ENCODE results near the gene PAN3. TPM values are rescaled to one million over a fixed set of nuclear protein-coding genes. Genes with fewer than 3 reads are reported as not detected.

Gene PAN3
- total and polyA plus RNA-seq, 2 experiments from 2014 or later, result 7.8 to 25.1 TPM

DNA sequence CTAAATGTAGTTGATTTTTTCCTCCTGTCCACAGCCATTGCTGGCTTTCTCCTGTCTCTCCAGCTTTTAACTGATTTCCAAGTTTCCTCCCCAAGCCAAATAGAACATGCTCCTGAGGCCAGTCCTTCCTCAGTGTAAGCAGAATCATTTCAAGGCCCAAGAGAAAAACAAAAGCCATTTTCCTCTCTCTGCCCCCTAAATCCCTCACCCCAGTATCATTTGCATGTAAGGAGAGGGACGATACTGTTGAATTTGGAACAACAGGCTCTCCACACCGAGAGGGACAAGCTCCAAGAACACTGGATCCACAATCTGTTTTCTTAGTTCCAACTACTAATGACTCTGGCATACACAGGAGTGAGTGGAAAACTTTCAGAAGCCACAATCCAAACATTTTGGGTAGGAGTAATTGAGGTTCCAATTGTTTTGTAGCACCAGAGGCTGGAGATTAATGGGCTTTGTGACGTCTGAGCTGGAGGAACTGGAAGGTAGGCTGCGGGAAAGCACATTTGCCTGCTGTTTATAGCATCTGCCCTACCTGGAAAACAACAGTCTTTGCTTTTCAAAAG, 199.7 kb downstream of the PAN3 start:
- DNase-seq (ENCODE audit: low read depth in 1 of 2, low spot score in 1 of 2), result no peak
- H3K9me3 ChIP-seq (ENCODE audit: low read depth), result no peaks in the 10 kb centered on the region
- H3K4me3 ChIP-seq, result no peak overlapping the region
- H3K36me3 ChIP-seq, result no peaks in the 10 kb centered on the region
- H3K27ac ChIP-seq, result no peak overlapping the region
- TF ChIP-seq, protein P1, sequence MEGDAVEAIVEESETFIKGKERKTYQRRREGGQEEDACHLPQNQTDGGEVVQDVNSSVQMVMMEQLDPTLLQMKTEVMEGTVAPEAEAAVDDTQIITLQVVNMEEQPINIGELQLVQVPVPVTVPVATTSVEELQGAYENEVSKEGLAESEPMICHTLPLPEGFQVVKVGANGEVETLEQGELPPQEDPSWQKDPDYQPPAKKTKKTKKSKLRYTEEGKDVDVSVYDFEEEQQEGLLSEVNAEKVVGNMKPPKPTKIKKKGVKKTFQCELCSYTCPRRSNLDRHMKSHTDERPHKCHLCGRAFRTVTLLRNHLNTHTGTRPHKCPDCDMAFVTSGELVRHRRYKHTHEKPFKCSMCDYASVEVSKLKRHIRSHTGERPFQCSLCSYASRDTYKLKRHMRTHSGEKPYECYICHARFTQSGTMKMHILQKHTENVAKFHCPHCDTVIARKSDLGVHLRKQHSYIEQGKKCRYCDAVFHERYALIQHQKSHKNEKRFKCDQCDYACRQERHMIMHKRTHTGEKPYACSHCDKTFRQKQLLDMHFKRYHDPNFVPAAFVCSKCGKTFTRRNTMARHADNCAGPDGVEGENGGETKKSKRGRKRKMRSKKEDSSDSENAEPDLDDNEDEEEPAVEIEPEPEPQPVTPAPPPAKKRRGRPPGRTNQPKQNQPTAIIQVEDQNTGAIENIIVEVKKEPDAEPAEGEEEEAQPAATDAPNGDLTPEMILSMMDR (IDR thresholded peaks at IDR 0.05; ENCODE audit: low read depth, low read length), result no peak
- peaks cover 27% of the 10 kb centered on the region for H3K4me1 ChIP-seq (ENCODE audit: low read depth)
- no peaks in the 10 kb centered on the region for H3K27me3 ChIP-seq

- no peaks in the 10 kb centered on the region for H3K9me3 ChIP-seq (ENCODE audit: low read depth)
- H3K36me3 ChIP-seq, result no peaks in the 10 kb centered on the region
- no peak for DNase-seq (ENCODE audit: low read depth in 1 of 2, low spot score in 1 of 2)
- no peak overlapping the region for H3K4me3 ChIP-seq
- TF ChIP-seq, protein P1 (IDR thresholded peaks at IDR 0.05; ENCODE audit: low read depth, low read length), result no peak
- H3K27me3 ChIP-seq, result no peaks in the 10 kb centered on the region
- no peak overlapping the region for H3K27ac ChIP-seq
- peaks cover 27% of the 10 kb centered on the region for H3K4me1 ChIP-seq (ENCODE audit: low read depth)
Measured at GRCh38 chr13:28338742-28339141, 200.4 kb downstream of the PAN3 start.

GRCh38 chr13:28339419-28339818, 201.1 kb downstream of the PAN3 start:
- Histone ChIP-seq H3K9me3 (ENCODE audit: low read depth) (no peaks in the 10 kb centered on the region), H3K36me3 (no peaks in the 10 kb centered on the region), H3K27ac (no peak overlapping the region), H3K4me3 (no peak overlapping the region), H3K27me3 (no peaks in the 10 kb centered on the region), H3K4me1 (ENCODE audit: low read depth) (peaks cover 32% of the 10 kb centered on the region)
- DNase-seq (ENCODE audit: low read depth in 1 of 2, low spot score in 1 of 2), result no peak
- TF ChIP-seq, protein P1 (IDR thresholded peaks at IDR 0.05; ENCODE audit: low read depth, low read length), result no peak

GRCh38 chr13:28340272-28340793, 202.0 kb downstream of the PAN3 start:
- Histone ChIP-seq H3K36me3 (no peaks in the 10 kb centered on the region), H3K4me3 (no peak overlapping the region), H3K27me3 (no peaks in the 10 kb centered on the region), H3K4me1 (ENCODE audit: low read depth) (peaks cover 31% of the 10 kb centered on the region), H3K9me3 (ENCODE audit: low read depth) (no peaks in the 10 kb centered on the region), H3K27ac (no peak overlapping the region)
- DNase-seq (ENCODE audit: low read depth in 1 of 2, low spot score in 1 of 2), result no peak
- TF ChIP-seq, protein P1 (IDR thresholded peaks at IDR 0.05; ENCODE audit: low read depth, low read length), result no peak

DNA sequence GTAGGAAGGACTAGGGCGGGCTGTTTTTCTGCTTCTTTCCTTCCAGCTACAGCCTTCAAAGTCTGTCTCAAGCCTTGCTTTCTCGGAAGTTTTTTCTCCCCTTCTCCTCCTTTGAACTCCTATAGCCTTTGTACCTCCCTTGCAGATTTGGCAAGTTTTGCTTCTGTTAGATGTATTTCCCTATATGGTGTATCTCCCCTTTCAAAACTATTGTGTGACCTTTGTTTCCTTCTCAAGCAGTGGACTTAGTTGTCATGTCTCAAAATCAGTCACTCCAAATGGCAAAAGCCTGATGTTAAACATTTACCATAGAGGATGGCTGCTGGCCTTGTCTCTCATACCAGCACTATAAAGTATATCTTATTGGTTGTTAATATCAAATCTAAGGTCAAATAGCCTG, 203.9 kb downstream of the PAN3 start:
- Histone ChIP-seq H3K36me3 (no peaks in the 10 kb centered on the region), H3K27ac (no peak overlapping the region), H3K4me1 (ENCODE audit: low read depth) (peaks cover 18% of the 10 kb centered on the region), H3K9me3 (ENCODE audit: low read depth) (no peaks in the 10 kb centered on the region), H3K27me3 (no peaks in the 10 kb centered on the region), H3K4me3 (no peak overlapping the region)
- no peak for DNase-seq (ENCODE audit: low read depth in 1 of 2, low spot score in 1 of 2)
- TF ChIP-seq, protein P1 (IDR thresholded peaks at IDR 0.05; ENCODE audit: low read depth, low read length), result no peak

All from cardiac muscle cell (in vitro differentiated cells and primary cell).